Measurements from ENCODE around the gene FER1L5.
"Not testable (repeated sequence)": the region's sequence is repeated elsewhere in the genome, so short reads cannot be mapped to it uniquely, and the experiment has no call there.

The FER1L5 gene

DNA sequence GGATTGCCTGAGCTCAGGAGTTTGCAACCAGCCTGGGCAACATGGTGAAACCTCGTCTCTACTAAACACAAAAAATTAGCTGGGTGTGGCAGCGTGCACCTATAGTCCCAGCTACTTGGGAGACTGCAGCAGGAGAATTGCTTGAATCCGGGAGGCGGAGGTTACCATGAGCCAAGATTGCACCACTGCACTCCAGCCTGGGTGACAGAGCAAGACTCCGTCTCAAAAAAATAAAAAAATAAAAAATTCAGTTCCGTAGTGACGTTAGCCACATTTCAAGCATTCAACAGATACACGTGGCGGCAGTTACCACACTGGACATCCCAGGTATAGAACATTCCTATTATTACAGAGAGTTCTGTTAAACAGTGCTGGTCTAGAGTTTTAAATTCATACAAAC lies 8.9 kb upstream of the FER1L5 start:
- FAIRE-seq, result no peak
- no peak for DNase-seq (ENCODE audit: extremely low spot score, insufficient read length, low read depth)

GRCh38 chr2:96636551-96637171 lies 5.9 kb upstream of the FER1L5 start:
- FAIRE-seq (no peak), DNase-seq (ENCODE audit: extremely low spot score, insufficient read length, low read depth) (no peak)

GRCh38 chr2:96637385-96638143 lies 5.0 kb upstream of the FER1L5 start:
- DNase-seq (ENCODE audit: extremely low spot score, insufficient read length, low read depth), result peak; percentile 67

DNA sequence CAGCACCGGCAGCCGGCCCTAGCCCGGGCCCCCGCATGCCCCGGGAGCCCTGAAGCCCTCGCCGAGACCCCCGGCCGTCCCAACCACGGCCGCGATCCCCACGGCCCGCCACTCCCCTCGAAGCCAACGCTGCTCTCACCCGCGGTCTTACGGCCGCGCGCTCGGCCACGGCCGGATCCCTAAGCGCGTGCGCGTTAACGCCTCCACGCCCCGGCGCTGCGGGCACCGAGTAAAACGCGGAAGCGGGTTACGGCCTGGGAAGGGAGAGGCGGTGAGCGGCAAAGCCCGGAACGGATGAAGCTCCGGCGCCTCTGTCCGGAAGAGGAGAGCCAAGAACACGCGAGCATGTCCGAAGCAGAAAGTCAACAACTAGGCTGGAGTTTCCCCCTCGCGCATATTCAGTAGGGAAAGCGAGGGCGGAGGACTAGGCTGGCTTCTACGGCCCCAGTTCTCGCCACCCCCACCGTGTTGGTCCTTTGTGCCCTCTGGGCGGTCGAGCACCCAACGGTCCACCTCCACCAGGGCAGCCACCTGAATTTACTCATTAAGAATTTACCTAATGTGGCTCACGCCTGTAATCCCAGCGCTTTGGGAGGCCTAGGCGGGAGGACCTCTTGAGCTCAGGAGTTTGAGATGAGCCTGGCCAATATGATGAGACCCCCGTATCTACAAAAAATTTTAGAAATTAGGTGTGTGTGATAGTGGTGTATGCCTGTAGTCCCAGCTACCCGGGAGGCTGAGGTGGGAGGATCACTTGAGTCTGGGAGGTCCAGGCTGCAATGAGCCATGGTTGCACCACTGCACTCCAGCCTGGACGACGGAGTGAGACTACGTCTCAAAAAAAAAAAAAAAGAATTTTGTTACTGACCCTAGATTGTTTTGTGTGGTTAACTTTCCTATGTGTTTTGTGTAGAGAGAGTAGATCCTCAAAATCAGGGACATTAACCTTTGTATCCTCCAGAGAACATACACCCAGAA lies 4.1 kb upstream of the FER1L5 start, which contains the start of gene KANSL3:
Gene KANSL3, minus strand, starts transcription at position 169 of the 978 bp plus-strand sequence. CDS start 1,177 bp downstream, outside the sequence.
- FAIRE-seq (peak; percentile 97), DNase-seq (ENCODE audit: extremely low spot score, insufficient read length, low read depth) (peak; percentile 79)

More at GRCh38 chr2:96637385-96638143, 5.0 kb upstream of the FER1L5 start:
- peak; percentile 15 for FAIRE-seq

DNA sequence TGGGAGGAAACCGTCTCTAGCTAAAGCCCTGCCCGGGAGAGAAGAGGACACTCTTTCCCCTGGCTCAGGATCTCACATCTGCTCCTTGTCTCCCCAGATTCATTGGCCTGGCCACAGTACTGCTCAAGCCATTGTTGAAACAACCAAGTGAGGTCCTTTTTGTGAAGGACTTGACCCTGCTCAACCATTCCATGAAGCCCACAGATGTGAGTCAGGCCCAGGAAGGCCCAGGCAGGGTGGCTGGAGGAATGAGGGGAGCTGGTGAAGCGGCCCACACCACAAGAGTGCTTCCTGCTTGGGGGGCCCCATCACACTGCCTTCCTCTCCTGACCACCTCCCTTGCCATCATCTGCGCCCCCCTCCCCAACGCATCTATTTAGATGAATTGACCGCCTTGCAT lies 5.1 kb downstream of the FER1L5 start:
- FAIRE-seq (no peak), DNase-seq (ENCODE audit: extremely low spot score, insufficient read length, low read depth) (no peak)

GRCh38 chr2:96648306-96648930 lies 5.9 kb downstream of the FER1L5 start:
- FAIRE-seq, result no peak
- no peak for DNase-seq (ENCODE audit: extremely low spot score, insufficient read length, low read depth)

DNA sequence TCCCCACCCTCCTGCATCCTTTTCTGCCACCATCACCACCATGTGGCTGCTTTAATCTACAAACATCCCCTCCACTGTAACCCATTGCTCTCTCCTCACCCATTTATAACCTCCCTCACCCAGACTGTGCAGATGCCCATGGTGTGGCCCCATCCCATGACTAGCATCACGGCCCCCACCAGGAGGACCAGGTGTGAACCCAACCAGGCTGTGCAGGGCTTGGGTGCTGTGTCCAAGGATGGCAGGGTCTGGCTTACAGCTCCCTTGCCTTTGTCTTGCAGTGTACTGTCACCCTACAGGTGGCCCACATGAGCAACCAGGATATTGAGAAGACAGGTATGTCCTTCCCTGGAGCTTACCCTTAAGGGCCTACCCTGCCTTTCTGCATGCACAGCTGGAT lies 6.8 kb downstream of the FER1L5 start:
- DNase-seq (ENCODE audit: extremely low spot score, insufficient read length, low read depth) (no peak), FAIRE-seq (no peak)

- FAIRE-seq, result no peak
- DNase-seq (ENCODE audit: extremely low spot score, insufficient read length, low read depth), result no peak
Measured at GRCh38 chr2:96651793-96652192, 9.2 kb downstream of the FER1L5 start.

- DNase-seq (ENCODE audit: extremely low spot score, insufficient read length, low read depth); FAIRE-seq: not testable (repeated sequence)
Measured at GRCh38 chr2:96654791-96655190, 12.2 kb downstream of the FER1L5 start.

GRCh38 chr2:96655526-96655925 lies 13.0 kb downstream of the FER1L5 start:
- no peak for DNase-seq (ENCODE audit: extremely low spot score, insufficient read length, low read depth)
- no peak for FAIRE-seq

DNA sequence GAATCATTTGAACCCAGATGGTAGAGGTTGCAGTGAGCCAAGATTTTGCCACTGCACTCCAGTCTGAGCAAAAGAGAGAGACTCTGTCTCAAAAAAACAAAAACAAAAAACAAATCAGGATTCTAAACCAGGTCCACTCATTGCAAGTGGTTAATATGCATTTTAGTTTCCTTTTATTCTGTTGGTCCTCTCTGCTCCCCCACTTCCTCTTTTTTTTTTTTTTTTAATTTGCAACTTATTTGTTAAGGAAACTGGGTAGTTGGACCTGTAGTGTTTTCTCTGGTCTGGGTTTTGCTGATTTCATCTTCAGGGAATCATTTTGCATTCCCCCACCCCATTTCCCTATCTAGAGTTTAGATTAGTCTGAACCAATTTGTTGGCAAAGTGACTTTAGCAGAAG lies 14.0 kb downstream of the FER1L5 start:
- FAIRE-seq (no peak), DNase-seq (ENCODE audit: extremely low spot score, insufficient read length, low read depth) (no peak)

DNA sequence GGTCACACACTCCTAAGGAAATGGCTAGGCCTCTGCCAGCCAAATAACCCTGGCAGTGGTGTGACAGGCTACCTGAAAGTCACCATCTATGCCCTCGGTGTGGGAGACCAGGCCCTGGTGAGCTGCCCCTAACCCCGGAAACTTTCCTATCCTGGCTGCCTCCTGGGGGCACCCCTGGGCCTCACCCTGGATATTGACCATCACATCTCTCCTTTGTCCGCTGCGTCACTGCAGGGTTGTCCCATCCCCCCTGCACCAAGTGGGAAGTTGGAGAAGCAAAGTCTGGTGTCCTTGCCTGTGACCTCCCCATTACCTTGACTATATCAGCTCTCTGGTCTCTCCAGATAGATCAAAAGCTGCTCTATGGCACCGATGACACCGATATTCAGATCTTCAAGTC lies 18.8 kb downstream of the FER1L5 start:
- no peak for DNase-seq (ENCODE audit: extremely low spot score, insufficient read length, low read depth)
- FAIRE-seq, result no peak

GRCh38 chr2:96662360-96662759 lies 19.8 kb downstream of the FER1L5 start:
- no peak for DNase-seq (ENCODE audit: extremely low spot score, insufficient read length, low read depth)
- no peak for FAIRE-seq

DNA sequence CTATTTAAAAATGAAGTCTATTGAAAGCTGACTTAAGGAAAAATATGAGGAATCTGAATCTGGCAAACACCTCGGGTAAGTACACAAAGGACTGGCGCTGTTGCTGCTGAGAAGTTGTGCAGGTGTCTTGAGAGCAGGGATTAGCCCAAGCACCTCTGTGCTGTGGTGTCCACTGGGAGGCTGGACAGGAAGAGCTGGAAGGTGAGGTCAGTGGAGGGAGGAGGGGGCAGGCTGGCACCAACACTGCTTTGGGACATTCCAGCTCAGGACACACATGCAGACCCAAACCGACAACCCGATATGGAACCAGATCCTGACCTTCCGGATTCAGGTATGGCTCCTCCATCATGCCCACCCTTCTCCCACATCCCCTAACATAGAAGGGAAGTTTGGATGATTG lies 20.6 kb downstream of the FER1L5 start:
- DNase-seq (ENCODE audit: extremely low spot score, insufficient read length, low read depth), result no peak
- FAIRE-seq, result no peak

DNA sequence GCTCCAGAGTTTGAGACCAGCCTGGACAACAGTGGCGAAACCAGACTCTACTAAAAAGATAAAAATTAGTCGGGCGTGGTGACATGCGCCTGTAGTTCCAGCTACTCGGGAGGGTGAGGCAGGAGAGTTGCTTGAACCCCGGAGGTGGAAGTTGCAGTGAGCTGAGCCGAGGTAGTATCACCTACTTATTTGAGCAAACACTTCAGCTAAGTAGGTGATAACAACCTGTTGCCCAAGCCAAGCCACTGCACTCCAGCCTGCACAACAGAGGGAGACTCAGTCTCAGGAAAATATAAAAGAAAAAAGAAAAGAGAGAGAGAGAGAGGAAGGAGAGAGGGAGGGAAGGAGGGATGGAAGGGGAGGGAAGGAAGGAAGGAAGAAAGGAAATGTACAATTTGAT lies 21.3 kb downstream of the FER1L5 start:
- DNase-seq (ENCODE audit: extremely low spot score, insufficient read length, low read depth), result no peak
- FAIRE-seq, result no peak

DNA sequence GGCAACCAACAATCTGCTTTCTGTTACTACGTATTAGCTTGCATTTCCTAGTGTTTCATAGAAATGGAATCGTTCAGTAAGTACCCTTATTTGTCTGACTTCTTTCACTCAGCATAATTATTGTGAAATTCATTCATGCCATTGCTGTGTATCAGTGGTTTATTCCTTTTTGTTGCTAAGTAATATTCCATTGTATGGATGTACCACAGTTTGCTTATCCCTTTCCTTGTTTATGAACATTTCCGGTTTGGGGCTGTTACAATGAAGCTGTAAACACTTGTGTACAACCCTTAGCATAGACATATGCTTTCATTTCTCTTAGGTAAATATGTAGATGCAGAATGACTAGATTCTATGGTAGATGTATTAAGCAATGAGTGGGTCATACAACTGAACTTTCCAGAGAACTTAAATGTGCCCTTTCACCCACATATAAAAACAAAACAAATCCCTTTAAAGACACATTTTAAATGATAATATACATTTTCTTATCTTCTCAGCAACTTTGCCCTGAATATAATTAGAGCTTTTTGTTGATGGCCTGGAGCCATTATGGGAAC lies 21.9 kb downstream of the FER1L5 start:
- no peak for FAIRE-seq

DNA sequence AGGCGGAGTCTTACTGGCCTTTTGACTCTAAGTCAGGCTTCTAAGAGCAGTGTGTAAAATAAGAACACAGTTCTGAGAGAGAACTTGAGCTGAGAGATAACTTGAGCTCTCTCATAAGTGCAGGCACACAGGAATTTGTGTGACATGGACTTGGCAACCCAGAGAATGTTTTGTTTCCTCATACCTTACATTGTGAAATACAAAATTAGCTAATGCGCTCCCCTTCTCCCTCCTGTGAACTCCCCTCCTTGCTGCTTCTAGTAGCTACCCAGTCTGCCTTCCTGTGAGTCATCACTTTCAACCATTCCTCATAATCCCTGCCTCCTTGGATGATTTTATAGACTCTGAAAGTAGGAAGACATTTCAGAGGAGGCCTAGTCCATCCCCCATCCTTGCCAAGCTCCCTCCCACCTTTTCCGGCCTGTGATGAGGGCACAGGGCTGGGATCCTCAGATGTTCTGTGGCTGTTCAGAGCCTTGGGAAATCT lies 22.6 kb downstream of the FER1L5 start:
- DNase-seq (ENCODE audit: extremely low spot score, insufficient read length, low read depth) (no peak), FAIRE-seq (no peak)

More for the DNA sequence above, 21.9 kb downstream of the FER1L5 start:
- DNase-seq (ENCODE audit: extremely low spot score, insufficient read length, low read depth), result no peak

GRCh38 chr2:96665717-96666116 lies 23.2 kb downstream of the FER1L5 start:
- not testable (repeated sequence) for DNase-seq (ENCODE audit: extremely low spot score, insufficient read length, low read depth); FAIRE-seq

GRCh38 chr2:96668771-96669170 lies 26.2 kb downstream of the FER1L5 start:
- FAIRE-seq (no peak), DNase-seq (ENCODE audit: extremely low spot score, insufficient read length, low read depth) (no peak)

Data from GM18507 (cell line).